Activated CD8-positive, alpha-beta T cell treated with anti-CD3 and anti-CD28 coated beads for 36 hours (primary cell): Measurements from ENCODE around the gene DDX50. TPM values are rescaled to one million over a fixed set of nuclear protein-coding genes. Genes with fewer than 3 reads are reported as not detected.
"Not testable (repeated sequence)": the region's sequence is repeated elsewhere in the genome, so short reads cannot be mapped to it uniquely, and the experiment has no call there.

Experiments
- ATAC-seq: fragments of 200-7000 bp; cut with Tn5 transposase; one replicate; pipeline ENCODE4 v1.10.0; 2021; ENCODE audit warnings: mild to moderate bottlenecking, moderate library complexity
- CTCF ChIA-PET: fragments of 350-600 bp; sonication (Branson Sonifier 250); formaldehyde crosslinking; loops from one replicate; lab custom pipeline; 2021; ENCODE audit warnings: antibody characterized with exemption; lab: Charles Lee
- POLR2A ChIA-PET: fragments of 350-600 bp; sonication (Branson Sonifier 250); formaldehyde crosslinking; loops from one replicate; lab custom pipeline; 2021; ENCODE audit warnings: antibody characterized with exemption; lab: Charles Lee
- DNase-seq: peaks from one replicate; pipeline ENCODE4 v3.0.0-alpha.2; 2020
- H3K27ac Mint-ChIP-seq: one replicate; pipeline ENCODE4 v1.8.0; 2021; ENCODE audit warnings: mild to moderate bottlenecking, mixed read lengths
- H3K27me3 Mint-ChIP-seq: one replicate; pipeline ENCODE4 v1.8.0; 2021; ENCODE audit warnings: mixed read lengths
- H3K36me3 Mint-ChIP-seq: one replicate; pipeline ENCODE4 v1.8.0; 2021; ENCODE audit warnings: low read depth, mixed read lengths
- H3K4me1 Mint-ChIP-seq: one replicate; pipeline ENCODE4 v1.8.0; 2021; ENCODE audit warnings: low read depth, mixed read lengths
- H3K4me3 Mint-ChIP-seq: one replicate; pipeline ENCODE4 v1.8.0; 2021; ENCODE audit warnings: mild to moderate bottlenecking, moderate library complexity, mixed read lengths
- H3K9me3 Mint-ChIP-seq: one replicate; pipeline ENCODE4 v1.8.0; 2021; ENCODE audit warnings: mixed read lengths
- intact Hi-C: fragments of 100-400 bp; cut with micrococcal nuclease; formaldehyde crosslinking; loops from one replicate; pipeline ENCODE4 v1.10.0; 2022
- total RNA-seq, 2 experiments: library from RNA; stranded (reverse); gene quantifications; one replicate each; pipeline ENCODE4 v1.2.3, GENCODE V29; 2021
- TF ChIP-seq, protein P1 (sequence below): fragments of 200-600 bp; IDR thresholded peaks from one replicate; pipeline ENCODE4 v1.8.0; 2022; ENCODE audit warnings: antibody characterized with exemption, mild to moderate bottlenecking

The DDX50 gene
- total RNA-seq, 2 experiments from 2014 or later, result 102 to 105 TPM

DNA sequence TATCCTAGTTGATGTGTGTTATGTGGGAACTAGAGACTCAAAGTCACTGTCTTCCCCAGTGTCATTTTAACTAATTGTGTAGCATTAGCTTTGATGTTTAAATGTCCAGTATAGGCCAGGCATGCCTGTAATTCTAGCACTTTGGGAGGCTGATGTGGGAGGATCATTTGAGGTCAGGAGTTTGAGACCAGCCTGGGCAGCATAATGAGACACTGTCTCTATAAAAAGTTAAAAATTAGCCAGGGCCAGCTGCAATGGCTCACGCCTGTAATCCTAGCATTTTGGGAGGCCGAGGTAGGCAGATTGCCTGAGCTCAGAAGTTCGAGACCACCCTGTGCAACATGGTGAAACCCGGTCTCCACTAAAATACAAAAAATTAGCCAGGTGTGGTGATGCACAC, 24.4 kb downstream of the DDX50 start:
- peak overlapping the region; percentile 25 for H3K27ac Mint-ChIP-seq
- DNase-seq, result no peak
- intact Hi-C loops, result no loop called here
- peaks cover 9% of the 10 kb centered on the region for H3K4me1 Mint-ChIP-seq
- no peaks in the 10 kb centered on the region for H3K9me3 Mint-ChIP-seq
- H3K36me3 Mint-ChIP-seq, result peaks cover 33% of the 10 kb centered on the region
- ATAC-seq, result no peak
- no peak overlapping the region for H3K4me3 Mint-ChIP-seq
- ChIA-PET POLR2A (interaction anchor here (1.7 kb wide), 1 partner anchor 11 kb away, joined by 5 read pairs; no protein-coding TSS in a partner anchor), CTCF (no interaction called here)
- TF ChIP-seq, protein P1, sequence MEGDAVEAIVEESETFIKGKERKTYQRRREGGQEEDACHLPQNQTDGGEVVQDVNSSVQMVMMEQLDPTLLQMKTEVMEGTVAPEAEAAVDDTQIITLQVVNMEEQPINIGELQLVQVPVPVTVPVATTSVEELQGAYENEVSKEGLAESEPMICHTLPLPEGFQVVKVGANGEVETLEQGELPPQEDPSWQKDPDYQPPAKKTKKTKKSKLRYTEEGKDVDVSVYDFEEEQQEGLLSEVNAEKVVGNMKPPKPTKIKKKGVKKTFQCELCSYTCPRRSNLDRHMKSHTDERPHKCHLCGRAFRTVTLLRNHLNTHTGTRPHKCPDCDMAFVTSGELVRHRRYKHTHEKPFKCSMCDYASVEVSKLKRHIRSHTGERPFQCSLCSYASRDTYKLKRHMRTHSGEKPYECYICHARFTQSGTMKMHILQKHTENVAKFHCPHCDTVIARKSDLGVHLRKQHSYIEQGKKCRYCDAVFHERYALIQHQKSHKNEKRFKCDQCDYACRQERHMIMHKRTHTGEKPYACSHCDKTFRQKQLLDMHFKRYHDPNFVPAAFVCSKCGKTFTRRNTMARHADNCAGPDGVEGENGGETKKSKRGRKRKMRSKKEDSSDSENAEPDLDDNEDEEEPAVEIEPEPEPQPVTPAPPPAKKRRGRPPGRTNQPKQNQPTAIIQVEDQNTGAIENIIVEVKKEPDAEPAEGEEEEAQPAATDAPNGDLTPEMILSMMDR, result no peak
- no peaks in the 10 kb centered on the region for H3K27me3 Mint-ChIP-seq

DNA sequence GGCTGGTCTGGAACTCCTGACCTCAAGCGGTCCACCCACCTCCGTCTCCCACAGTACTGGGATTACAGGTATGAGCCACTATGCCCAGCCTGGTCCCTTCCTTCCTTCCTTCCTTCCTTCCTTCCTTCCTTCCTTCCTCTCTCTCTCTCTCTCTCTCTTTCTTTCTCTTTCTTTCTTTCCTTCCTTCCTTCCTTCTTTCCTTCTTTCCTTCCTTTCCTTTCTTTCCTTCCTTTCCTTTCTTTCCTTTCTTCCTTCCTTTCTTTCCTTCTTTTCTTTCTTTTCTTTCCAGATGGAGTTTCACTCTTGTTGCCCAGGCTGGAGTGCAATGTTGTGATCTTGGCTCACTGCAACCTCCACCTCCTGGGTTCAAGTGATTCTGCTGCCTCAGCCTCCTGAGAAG, 28.0 kb downstream of the DDX50 start:
- ATAC-seq, H3K27ac Mint-ChIP-seq, CTCF ChIA-PET, intact Hi-C loops, DNase-seq, H3K9me3 Mint-ChIP-seq, H3K27me3 Mint-ChIP-seq, H3K4me3 Mint-ChIP-seq, H3K4me1 Mint-ChIP-seq, POLR2A ChIA-PET: not testable (repeated sequence)
- H3K36me3 Mint-ChIP-seq, result peaks cover 39% of the 10 kb centered on the region

DNA sequence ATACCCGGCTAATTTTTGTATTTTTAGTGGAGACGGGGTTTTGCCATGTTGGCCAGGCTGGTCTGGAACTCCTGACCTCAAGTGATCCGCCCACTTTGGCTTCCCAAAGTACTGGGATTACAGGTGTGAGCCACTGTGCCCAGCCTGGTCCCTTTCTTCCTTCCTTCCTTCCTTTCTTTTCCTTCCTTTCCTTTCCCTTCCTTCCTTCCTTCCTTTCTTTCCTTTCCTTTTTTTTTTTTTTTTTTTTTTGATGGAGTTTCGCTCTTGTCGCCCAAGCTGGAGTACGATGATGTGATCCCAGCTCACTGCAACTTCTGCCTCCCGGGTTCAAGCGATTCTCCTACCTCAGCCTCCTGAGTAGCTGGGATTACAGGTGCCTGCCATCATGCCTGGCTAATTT, 28.8 kb downstream of the DDX50 start:
- H3K4me3 Mint-ChIP-seq, H3K4me1 Mint-ChIP-seq, POLR2A ChIA-PET, DNase-seq, H3K27me3 Mint-ChIP-seq, ATAC-seq, H3K27ac Mint-ChIP-seq, intact Hi-C loops, H3K9me3 Mint-ChIP-seq, CTCF ChIA-PET: not testable (repeated sequence)
- peaks cover 35% of the 10 kb centered on the region for H3K36me3 Mint-ChIP-seq

DNA sequence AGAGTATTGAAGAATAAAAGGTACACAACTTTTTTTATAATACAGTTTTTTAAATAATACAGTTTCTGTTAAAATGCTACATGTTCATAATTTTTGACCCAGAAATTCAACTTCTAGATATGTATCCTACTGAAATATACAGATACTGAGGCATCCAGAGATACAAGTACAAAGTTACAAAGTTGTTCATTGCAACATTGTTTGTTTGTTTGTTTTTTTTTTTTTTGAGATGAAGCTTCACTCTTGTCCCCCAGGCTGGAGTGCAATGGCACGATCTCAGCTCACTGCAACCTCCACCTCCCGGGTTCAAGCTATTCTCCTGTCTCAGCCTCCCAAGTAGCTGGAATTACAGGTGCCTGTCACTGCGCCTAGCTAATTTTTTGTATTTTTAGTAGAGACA, 31.7 kb downstream of the DDX50 start:
- H3K4me1 Mint-ChIP-seq, ATAC-seq, H3K27ac Mint-ChIP-seq, intact Hi-C loops, H3K27me3 Mint-ChIP-seq, H3K4me3 Mint-ChIP-seq, DNase-seq, H3K9me3 Mint-ChIP-seq: not testable (repeated sequence)
- CTCF ChIA-PET, result interaction anchor here (1.5 to 1.8 kb wide), 2 partner anchors 23 to 50 kb away, joined by 3 to 6 read pairs; partner anchors contain the start of gene DDX21
- POLR2A ChIA-PET, result interaction anchor here (2.5 kb wide), 1 partner anchor 24 kb away, joined by 8 read pairs; the partner anchor contains the start of gene DDX21
- peaks cover 41% of the 10 kb centered on the region for H3K36me3 Mint-ChIP-seq

DNA sequence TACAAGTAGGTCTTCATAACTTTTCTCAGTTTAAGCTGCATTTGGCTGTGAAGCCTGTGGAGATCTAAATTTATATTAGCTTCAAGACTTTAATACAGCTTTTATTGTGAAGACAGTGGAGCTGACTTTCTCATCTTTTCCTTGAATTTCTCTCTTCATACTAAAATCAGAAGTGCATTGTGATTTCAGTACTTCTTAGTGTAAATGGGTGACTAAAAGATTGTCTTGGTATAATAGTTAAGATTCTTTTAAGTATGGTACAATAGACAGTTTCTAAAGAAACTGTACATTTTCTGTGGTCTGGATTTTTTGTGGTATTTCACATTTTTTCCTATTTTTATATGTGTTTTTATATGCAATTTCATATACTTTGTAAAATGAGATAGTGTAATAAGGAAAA, 33.9 kb downstream of the DDX50 start:
- CTCF ChIA-PET, result no interaction called here
- Mint-ChIP-seq H3K36me3 (peaks cover 46% of the 10 kb centered on the region), H3K9me3 (no peaks in the 10 kb centered on the region), H3K27ac (peak overlapping the region; percentile 20), H3K4me1 (peaks cover 12% of the 10 kb centered on the region), H3K27me3 (no peaks in the 10 kb centered on the region), H3K4me3 (no peak overlapping the region)
- POLR2A ChIA-PET, result interaction anchor here (0.7 to 2.0 kb wide), 3 partner anchors 18 to 32 kb away, joined by 3 to 6 read pairs (median 3); partner anchors contain the start of gene DDX21
- intact Hi-C loops, result no loop called here
- no peak for ATAC-seq
- TF ChIP-seq, protein P1, result no peak
- no peak for DNase-seq

DNA sequence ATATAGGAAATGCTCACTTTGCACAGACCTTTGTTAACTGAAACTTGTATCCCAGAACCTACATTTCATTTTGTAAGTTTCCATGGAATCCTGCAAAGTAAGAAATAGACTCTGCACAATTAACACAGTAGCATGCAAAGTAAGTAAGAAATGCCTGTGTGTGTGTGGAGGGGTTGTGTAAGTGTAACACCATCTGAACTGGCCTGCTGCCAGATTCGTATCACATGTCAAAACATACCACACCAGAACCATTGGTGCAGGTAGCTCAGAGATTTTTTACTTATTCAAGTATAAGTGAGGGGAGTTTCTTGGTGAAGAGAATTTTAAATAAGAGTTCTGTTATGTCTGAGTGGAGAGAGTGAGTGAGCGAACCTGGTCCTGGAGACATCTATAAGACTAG, 37.0 kb downstream of the DDX50 start:
- Mint-ChIP-seq H3K9me3 (no peaks in the 10 kb centered on the region), H3K4me3 (no peak overlapping the region), H3K27ac (peak overlapping the region; percentile 58), H3K27me3 (no peaks in the 10 kb centered on the region), H3K4me1 (peaks cover 9% of the 10 kb centered on the region), H3K36me3 (peaks cover 35% of the 10 kb centered on the region)
- ChIA-PET CTCF (no interaction called here), POLR2A (interaction anchor here (0.6 to 1.9 kb wide), 2 partner anchors 10 kb away, joined by 3 to 5 read pairs; no protein-coding TSS in a partner anchor)
- ATAC-seq (no peak), DNase-seq (no peak)
- TF ChIP-seq, protein P1, result no peak
- intact Hi-C loops, result no loop called here
